Chondrocyte (in vitro differentiated cells): ENCODE results near the gene ARHGDIA. TPM values are rescaled to one million over a fixed set of nuclear protein-coding genes. Genes with fewer than 3 reads are reported as not detected.
A peak's percentile ranks its signal among the peaks of the same experiment; 100 is the strongest.

ENCODE experiments used
- DNase-seq: peaks from one replicate; pipeline ENCODE4 v3.0.0; 2021; ENCODE audit warnings: mixed read lengths, low spot score
- H3K27ac Mint-ChIP-seq: one replicate; pipeline ENCODE4 v1.8.0; 2021; ENCODE audit warnings: mild to moderate bottlenecking, moderate library complexity, mixed read lengths; ENCODE audit not compliant: unreplicated experiment
- H3K27me3 Mint-ChIP-seq: 2 replicates; pipeline ENCODE4 v1.8.0; 2021; ENCODE audit warnings: low read depth, mixed read lengths
- H3K36me3 Mint-ChIP-seq: 2 replicates; pipeline ENCODE4 v1.8.0; 2021; ENCODE audit warnings: low read depth, mixed read lengths
- H3K4me1 Mint-ChIP-seq: 2 replicates; pipeline ENCODE4 v1.8.0; 2021; ENCODE audit warnings: low read depth, mild to moderate bottlenecking, mixed read lengths
- H3K4me3 Mint-ChIP-seq: one replicate; pipeline ENCODE4 v1.8.0; 2021; ENCODE audit warnings: mild to moderate bottlenecking, moderate library complexity, mixed read lengths; ENCODE audit not compliant: unreplicated experiment
- H3K9me3 Mint-ChIP-seq: 2 replicates; pipeline ENCODE4 v1.8.0; 2021; ENCODE audit warnings: low read depth, mixed read lengths
- total RNA-seq: library from RNA; stranded (reverse); gene quantifications from 3 replicates; pipeline ENCODE4 v1.2.1, GENCODE V29; 2021
- TF ChIP-seq, protein P1 (sequence below): fragments of 200-600 bp; sonication (generic); IDR thresholded peaks from 2 replicates; pipeline ENCODE4 v1.5.0; 2021; ENCODE audit warnings: antibody characterized with exemption, mild to moderate bottlenecking, moderate library complexity

Gene ARHGDIA
- total RNA-seq, 1 donor from 2014 or later: 481 TPM

DNA sequence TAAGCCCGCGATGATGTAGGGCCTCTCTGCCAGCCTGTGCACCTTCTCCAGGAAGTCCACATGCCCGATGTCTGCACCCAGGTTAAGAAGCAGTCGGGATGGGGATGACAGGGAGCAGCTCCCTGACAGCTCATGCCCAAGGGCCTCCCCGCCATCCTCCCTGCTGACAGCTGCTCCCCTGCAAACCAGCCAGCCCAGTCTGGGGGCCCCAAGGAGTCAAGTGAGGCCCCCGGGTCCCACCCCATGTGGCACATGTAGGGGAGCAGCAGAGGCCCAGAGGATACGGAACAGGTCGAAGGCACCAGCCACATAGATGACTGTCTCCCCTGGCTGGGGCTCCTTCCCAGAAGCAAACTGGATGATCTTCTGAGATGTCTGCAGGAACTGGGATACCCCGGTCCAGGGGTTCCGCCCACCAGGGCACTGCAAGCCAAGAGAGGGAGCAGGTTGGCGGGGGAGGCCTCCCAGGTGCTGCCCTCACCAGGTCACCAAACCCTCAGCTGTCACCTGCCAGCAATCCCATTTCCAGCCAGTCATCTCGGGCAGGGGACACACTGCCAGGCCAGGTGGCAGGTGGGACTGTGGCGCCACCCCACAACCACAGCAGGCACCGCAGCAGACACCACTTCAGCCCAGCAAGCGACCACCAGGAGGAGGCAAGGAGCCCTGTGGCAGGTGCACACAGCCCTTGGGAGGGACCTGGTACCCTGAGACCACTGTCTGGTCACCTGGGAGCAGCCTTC lies 35.5 kb upstream of the ARHGDIA start:
- no peak overlapping the region for H3K4me3 Mint-ChIP-seq
- no peaks in the 10 kb centered on the region for H3K27me3 Mint-ChIP-seq
- DNase-seq: no peak
- TF ChIP-seq, protein P1, sequence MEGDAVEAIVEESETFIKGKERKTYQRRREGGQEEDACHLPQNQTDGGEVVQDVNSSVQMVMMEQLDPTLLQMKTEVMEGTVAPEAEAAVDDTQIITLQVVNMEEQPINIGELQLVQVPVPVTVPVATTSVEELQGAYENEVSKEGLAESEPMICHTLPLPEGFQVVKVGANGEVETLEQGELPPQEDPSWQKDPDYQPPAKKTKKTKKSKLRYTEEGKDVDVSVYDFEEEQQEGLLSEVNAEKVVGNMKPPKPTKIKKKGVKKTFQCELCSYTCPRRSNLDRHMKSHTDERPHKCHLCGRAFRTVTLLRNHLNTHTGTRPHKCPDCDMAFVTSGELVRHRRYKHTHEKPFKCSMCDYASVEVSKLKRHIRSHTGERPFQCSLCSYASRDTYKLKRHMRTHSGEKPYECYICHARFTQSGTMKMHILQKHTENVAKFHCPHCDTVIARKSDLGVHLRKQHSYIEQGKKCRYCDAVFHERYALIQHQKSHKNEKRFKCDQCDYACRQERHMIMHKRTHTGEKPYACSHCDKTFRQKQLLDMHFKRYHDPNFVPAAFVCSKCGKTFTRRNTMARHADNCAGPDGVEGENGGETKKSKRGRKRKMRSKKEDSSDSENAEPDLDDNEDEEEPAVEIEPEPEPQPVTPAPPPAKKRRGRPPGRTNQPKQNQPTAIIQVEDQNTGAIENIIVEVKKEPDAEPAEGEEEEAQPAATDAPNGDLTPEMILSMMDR: peak; percentile 12
- peaks cover 4% of the 10 kb centered on the region for H3K36me3 Mint-ChIP-seq
- no peaks in the 10 kb centered on the region for H3K9me3 Mint-ChIP-seq
- no peak overlapping the region for H3K27ac Mint-ChIP-seq
- peaks cover 10% of the 10 kb centered on the region for H3K4me1 Mint-ChIP-seq

DNA sequence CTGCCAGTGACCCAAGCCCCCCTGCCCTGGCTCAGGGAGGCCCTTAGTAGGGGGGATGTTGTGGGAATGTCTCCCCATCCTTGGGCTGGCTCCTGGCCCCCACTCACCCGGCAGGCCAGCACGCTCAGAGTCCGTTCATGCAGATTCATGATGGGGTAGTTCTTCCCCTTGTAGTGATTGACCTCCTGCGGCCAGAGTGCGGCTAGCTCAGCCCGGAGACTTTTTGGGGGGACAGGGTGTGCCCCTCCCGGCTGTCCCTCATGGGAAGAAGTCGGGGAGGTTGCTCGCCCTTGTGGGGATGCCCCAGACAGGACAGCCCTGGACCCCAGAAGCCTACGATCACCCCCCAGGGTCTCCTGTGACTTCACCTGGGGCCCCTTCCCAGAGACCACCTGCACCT lies 34.9 kb upstream of the ARHGDIA start:
- Mint-ChIP-seq H3K4me3 (no peak overlapping the region), H3K36me3 (peaks cover 4% of the 10 kb centered on the region), H3K9me3 (no peaks in the 10 kb centered on the region), H3K4me1 (peaks cover 13% of the 10 kb centered on the region), H3K27ac (no peak overlapping the region), H3K27me3 (no peaks in the 10 kb centered on the region)
- TF ChIP-seq, protein P1: no peak
- DNase-seq: no peak

DNA sequence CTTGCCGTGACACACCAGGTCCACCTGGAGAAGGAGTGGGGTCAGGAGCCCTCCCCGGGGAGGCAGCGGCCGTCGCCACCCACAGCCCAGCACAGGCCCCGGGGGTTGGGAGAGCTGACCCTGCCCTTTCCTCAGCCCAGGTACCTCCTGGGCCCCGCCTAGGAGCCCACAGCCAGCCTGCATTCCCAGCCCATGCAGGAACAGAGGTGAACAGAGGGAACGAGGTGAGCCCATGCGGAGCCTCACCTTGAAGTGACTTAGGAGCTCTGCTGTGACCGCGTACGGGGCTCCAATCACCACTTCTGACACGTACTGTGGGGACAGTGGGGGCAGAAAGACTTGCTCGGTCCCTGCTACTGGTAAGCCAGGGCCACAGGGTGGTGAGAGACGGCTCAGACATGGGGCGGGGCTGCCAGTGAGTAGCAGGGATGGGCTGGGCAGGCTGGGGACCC lies 34.3 kb upstream of the ARHGDIA start:
- no peaks in the 10 kb centered on the region for H3K27me3 Mint-ChIP-seq
- H3K4me1 Mint-ChIP-seq: peaks cover 13% of the 10 kb centered on the region
- no peak for DNase-seq
- H3K36me3 Mint-ChIP-seq: peaks cover 4% of the 10 kb centered on the region
- H3K4me3 Mint-ChIP-seq: no peak overlapping the region
- no peaks in the 10 kb centered on the region for H3K9me3 Mint-ChIP-seq
- TF ChIP-seq, protein P1: no peak
- H3K27ac Mint-ChIP-seq: no peak overlapping the region

DNA sequence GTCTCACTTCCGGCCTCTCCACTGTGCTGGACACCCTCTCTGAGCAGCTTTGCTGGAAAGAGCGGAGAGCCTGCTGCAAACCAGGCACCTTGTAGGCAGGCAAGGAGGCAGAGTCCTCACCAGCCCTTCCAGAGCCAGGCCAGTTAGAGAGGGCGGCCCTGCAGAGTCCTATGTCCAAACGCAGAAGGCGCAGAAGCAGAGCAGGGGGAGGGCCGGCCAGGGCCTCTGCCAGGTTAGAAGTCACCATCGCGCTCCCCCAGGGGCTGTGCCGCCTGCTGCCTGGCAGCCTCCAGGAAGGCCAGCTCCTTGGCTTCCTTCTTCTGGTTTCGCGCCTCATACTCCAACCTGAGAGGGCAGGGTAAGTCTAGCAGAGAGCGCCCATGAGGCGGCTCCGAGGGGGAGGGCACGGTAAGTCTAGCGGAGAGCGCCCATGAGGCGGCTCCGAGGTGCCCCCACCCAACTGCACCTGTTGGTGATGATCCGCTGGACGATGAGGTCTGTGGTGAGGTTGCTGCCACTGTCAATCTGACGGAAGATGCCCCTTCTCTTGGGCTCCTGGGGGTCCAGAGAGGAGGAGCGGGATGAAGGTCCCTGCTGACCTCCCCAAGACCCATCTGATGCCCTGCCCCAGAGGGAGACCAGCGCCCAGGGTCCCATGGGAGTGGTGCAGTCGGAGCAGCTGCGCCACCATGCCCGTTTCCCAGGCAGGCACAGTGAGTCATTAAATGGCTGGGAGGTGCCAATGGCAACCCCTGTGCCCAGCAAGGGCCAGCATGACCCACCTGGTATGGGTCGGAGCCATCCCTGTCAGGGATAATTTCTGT lies 33.7 kb upstream of the ARHGDIA start:
- Mint-ChIP-seq H3K4me3 (no peak overlapping the region), H3K36me3 (peaks cover 6% of the 10 kb centered on the region), H3K9me3 (no peaks in the 10 kb centered on the region), H3K27me3 (no peaks in the 10 kb centered on the region), H3K4me1 (peaks cover 12% of the 10 kb centered on the region), H3K27ac (no peak overlapping the region)
- TF ChIP-seq, protein P1: no peak
- DNase-seq: no peak

DNA sequence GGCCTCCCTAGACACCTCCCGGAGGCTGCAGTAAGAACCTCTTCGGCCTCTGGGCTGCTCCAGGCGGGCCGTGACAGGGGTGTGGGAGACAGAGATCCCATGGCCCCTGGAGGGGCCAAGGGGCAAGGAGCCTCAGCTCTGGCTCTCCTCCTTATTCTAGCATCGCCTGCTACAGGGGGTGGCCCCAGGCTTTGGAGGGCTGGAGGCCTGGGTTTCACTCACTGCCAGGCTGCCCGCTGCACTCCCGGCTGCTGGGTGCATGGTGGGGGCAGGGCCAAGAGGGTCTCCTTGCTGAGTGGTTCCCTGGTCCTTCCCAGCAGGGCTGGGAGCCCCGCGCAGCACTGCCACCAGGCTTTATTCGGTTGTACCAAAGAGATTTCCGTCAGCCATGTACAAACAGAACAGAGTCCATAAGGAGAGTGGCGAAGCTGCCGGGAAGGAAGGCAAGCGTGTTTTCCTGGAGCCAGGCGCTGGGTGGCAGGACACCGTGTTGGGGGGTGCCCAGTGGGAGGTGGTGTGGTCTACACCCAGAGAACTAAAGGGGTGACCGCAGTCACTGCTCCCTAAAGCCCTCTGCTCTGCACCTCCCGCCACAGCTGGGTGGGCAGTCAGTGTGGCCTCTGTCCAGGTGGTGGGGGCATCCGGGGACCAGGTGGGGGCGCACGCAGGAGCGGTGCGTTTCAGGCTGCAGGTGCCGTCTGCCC lies 32.9 kb upstream of the ARHGDIA start:
- H3K9me3 Mint-ChIP-seq: no peaks in the 10 kb centered on the region
- H3K27me3 Mint-ChIP-seq: no peaks in the 10 kb centered on the region
- DNase-seq: no peak
- no peak overlapping the region for H3K4me3 Mint-ChIP-seq
- TF ChIP-seq, protein P1: no peak
- H3K36me3 Mint-ChIP-seq: peaks cover 6% of the 10 kb centered on the region
- H3K4me1 Mint-ChIP-seq: peaks cover 11% of the 10 kb centered on the region
- no peak overlapping the region for H3K27ac Mint-ChIP-seq
